Measurements from ENCODE around the gene ATR. TPM values are rescaled to one million over a fixed set of nuclear protein-coding genes. Genes with fewer than 3 reads are reported as not detected.

The ATR gene
- total and polyA plus RNA-seq, 9 of the 15 experiments (the other 6 are each of a cell fraction or from before 2014, with no cell fraction given), result 18.0 to 37.8 (median 23.2) TPM

- BruUV-seq (replicated peaks), result no TSS peak
- ChIA-PET POLR2A (no interaction called here), CTCF (ENCODE audit: low intra/inter-chr PET ratio) (no interaction called here)
- Histone ChIP-seq H3K4me2 (ENCODE audit: insufficient read depth, low read length) (no peak overlapping the region), H3K27me3 (ENCODE audit: control insufficient read depth in 2 of 2, insufficient read depth in 2 of 2, low read length in 2 of 2) (no peaks in the 10 kb centered on the region), H3K27ac (ENCODE audit: extremely low read depth, low read depth, low read length) (no peak overlapping the region), H3K9me1 (ENCODE audit: control insufficient read depth, insufficient read depth, low read length) (no peaks in the 10 kb centered on the region), H3K9ac (ENCODE audit: insufficient read depth in 1 of 2, low read depth in 2 of 2, low read length in 2 of 2) (no peak overlapping the region), H2AFZ (ENCODE audit: low read depth, low read length) (no peak overlapping the region), H3K79me2 (ENCODE audit: control insufficient read depth, insufficient read depth, low read length) (no peaks in the 10 kb centered on the region), H3K4me3 (no peak overlapping the region), H3K36me3 (ENCODE audit: control insufficient read depth, insufficient read depth, low read length) (peaks cover 8% of the 10 kb centered on the region; the same call in 1 of the 3 replicates), H4K20me1 (replicated peaks; ENCODE audit: control insufficient read depth, insufficient read depth, low read length) (no peaks in the 10 kb centered on the region), H3K9me3 (replicated peaks; ENCODE audit: control insufficient read depth, insufficient read depth, low read depth, low read length) (no peaks in the 10 kb centered on the region), H3K4me1 (replicated peaks in 1 of 2; ENCODE audit: control insufficient read depth in 2 of 2, insufficient read depth in 2 of 2, low read length in 2 of 2) (no peaks in the 10 kb centered on the region)
- intact Hi-C loops (cut with micrococcal nuclease), result no loop called here
- no peak for DNase-seq (ENCODE audit: extremely low read depth in 1 of 4, low spot score in 3 of 4)
- FAIRE-seq, result no peak
- ATAC-seq, result no peak
- in situ Hi-C loops (cut with MboI), result no loop called here
- 94% methylated on average over 4 of the region's 4 CpGs for WGBS (ENCODE audit: insufficient coverage, low coverage, missing lambda C conversion rate)
- TF ChIP-seq ATF3 (IDR thresholded peaks at IDR 0.05) (peak; percentile 24; the same call in 1 of the 2 replicates), ATF3 (CRISPR knock-in tag; conservative IDR thresholded peaks at IDR 0.05) (no peak), TRIM28 (IDR thresholded peaks at IDR 0.05) (no peak), ZBTB9 (CRISPR knock-in tag; IDR thresholded peaks at IDR 0.05) (no peak), CEBPG (CRISPR knock-in tag; IDR thresholded peaks at IDR 0.05) (peak; percentile 62; the same call in 1 of the 2 replicates), CEBPG (tag; conservative IDR thresholded peaks at IDR 0.05 in 1 of 2, IDR thresholded peaks at IDR 0.05 in 1 of 2) (peak; percentile 78 to 97), YY1 (IDR thresholded peaks at IDR 0.05; ENCODE audit: borderline replicate concordance in 1 of 3, control insufficient read depth in 1 of 3, extremely low read depth in 1 of 3, insufficient read depth in 3 of 3, insufficient read length in 1 of 3, insufficient replicate concordance in 2 of 3, low read depth in 1 of 3, low read length in 2 of 3) (no peak), NR0B1 (IDR thresholded peaks at IDR 0.05; ENCODE audit: partially characterized antibody) (no peak), GABPB1 (CRISPR knock-in tag; IDR thresholded peaks at IDR 0.05) (no peak), EGR1 (conservative IDR thresholded peaks at IDR 0.05) (no peak), MXD1 (CRISPR knock-in tag; IDR thresholded peaks at IDR 0.05; ENCODE audit: borderline replicate concordance, poor library complexity, severe bottlenecking) (no peak), NCOA2 (IDR thresholded peaks at IDR 0.05; ENCODE audit: partially characterized antibody in 2 of 2) (no peak), CEBPB (tag; IDR thresholded peaks at IDR 0.05) (peak; percentile 97), L3MBTL2 (IDR thresholded peaks at IDR 0.05) (no peak), IRF9 (tag; IDR thresholded peaks at IDR 0.05) (peak; percentile 78)
Observed at GRCh38 chr3:142470826-142471225, 107.7 kb downstream of the ATR start.
